Gastroesophageal sphincter (tissue), 2 donors: Measurements from ENCODE around the gene TCP10L.
"Not testable (repeated sequence)": the region's sequence is repeated elsewhere in the genome, so short reads cannot be mapped to it uniquely, and the experiment has no call there.

Source experiments
- EP300 ChIP-seq: sonication (generic); formaldehyde crosslinking; IDR thresholded peaks from one replicate; pipeline ENCODE4 v1.6.1; 2017; ENCODE audit warnings: antibody characterized with exemption, mild to moderate bottlenecking
- POLR2A ChIP-seq, 2 donors: fragments of 450-650 bp; IDR thresholded peaks; one replicate each; pipeline ENCODE4 v1.6.1; 2017; ENCODE audit warnings: antibody characterized with exemption in 2 of 2, mild to moderate bottlenecking in 2 of 2, moderate library complexity in 1 of 2

DNA sequence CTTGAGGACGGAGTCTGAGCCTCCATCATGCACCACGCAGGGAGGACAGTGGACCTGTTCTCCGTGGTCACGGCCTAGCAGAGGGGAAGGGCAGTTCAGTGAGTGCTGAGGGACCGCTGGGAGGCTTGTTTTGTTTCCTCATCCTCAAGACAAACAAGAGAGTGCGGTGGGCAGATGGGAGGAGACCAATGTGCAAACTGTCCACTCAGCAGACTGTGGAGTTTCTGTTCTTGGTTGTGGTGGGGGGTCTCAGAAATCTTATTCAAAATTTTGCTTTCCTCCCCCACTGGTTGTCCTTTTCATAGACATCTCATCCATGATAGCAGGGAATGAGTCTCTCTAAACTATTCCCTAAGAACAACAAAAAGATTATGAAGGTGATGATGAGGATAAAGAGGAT is 32.9 kb upstream of the TCP10L start:
- not testable (repeated sequence) for TF ChIP-seq EP300; POLR2A (IDR thresholded peaks at IDR 0.05)
